ENCODE measurements around the gene THY1.

DNA sequence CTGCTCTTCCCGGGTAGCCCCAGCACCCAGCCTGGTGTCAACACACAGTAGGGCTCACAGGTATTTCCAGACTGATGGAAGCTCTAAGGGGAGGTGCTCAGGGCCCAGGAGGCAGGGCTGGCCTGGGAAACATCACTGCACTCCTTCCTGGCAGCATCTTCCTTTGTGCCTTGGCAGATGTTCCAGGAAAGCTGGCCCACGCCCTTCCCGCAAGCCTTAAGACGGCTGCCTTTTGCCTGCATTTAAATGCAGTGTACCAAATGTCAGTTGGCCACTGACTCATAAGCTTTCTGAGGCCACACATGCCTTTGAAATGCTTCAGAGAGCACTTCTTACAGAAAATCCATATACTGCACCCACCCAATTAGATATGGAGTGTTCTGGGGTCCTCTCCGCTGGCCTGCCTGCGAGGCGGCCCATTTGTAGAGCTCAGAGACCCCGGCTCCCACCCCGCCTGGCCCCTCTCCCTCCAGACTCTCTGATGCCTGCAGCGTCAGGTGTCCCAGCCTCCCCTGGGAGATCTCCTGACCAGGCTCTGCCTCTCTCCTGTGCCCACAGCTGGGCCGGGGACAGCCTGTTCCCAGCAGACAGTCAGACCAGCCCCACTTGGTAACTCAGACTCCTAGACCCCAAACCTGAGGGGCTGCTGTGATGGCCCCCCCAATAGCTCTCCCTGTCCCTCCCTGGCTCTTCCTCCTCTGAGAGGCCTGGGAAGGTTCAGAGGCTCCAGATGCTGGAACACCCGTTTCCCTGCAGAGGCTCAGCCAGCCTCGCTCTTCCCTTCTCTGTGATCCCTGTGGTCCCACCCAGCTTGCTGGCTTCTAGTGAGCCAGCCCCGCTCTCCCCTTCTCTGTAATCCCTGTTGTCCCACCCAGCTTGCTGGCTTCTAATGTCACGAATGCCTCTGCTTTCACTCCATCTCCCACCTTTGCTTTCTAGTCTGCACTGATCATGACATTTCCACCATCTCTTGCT is 47.6 kb upstream of the THY1 start:
- no peak for TF ChIP-seq GATA2 (IDR thresholded peaks at IDR 0.05; ENCODE audit: low read depth, low read length)
- TF ChIP-seq GATA3 (IDR thresholded peaks at IDR 0.05; ENCODE audit: low read depth, low read length), result no peak
